DOHH2 (cell line): ENCODE measurements around the gene ZNF580.
A peak's percentile ranks its signal among the peaks of the same experiment; 100 is the strongest.

ENCODE experiments used
- H3F3A ChIP-seq: fragments of 200-600 bp; sonication (generic), shearing (Covaris generic); 2 replicates; pipeline ENCODE4 v1.6.0; 2016; ENCODE audit warnings: antibody characterized with exemption, mild to moderate bottlenecking; ENCODE audit not compliant: control insufficient read depth, insufficient read depth
- H3K27ac ChIP-seq: fragments of 200-600 bp; sonication (generic); 2 replicates; pipeline ENCODE4 v1.5.1; 2014; ENCODE audit warnings: low read depth, mild to moderate bottlenecking, low read length, moderate library complexity
- H3K27me3 ChIP-seq: fragments of 200-600 bp; sonication (generic); 2 replicates; pipeline ENCODE4 v1.6.1; 2014; ENCODE audit warnings: mild to moderate bottlenecking, low read length, mixed read lengths; ENCODE audit not compliant: control insufficient read depth
- H3K36me3 ChIP-seq: fragments of 200-600 bp; sonication (generic); 2 replicates; pipeline ENCODE4 v1.6.1; 2014; ENCODE audit warnings: mild to moderate bottlenecking, low read length, moderate library complexity, mixed read lengths; ENCODE audit not compliant: control insufficient read depth
- H3K4me1 ChIP-seq: fragments of 200-600 bp; sonication (generic); 2 replicates; pipeline ENCODE4 v1.6.1; 2014; ENCODE audit warnings: mild to moderate bottlenecking, low read length, mixed read lengths; ENCODE audit not compliant: control insufficient read depth
- H3K4me2 ChIP-seq: fragments of 200-600 bp; sonication (generic); 2 replicates; pipeline ENCODE4 v1.6.0; 2014; ENCODE audit warnings: mild to moderate bottlenecking, low read length, moderate library complexity
- H3K4me3 ChIP-seq: fragments of 200-600 bp; sonication (generic); 2 replicates; pipeline ENCODE4 v1.5.1; 2014; ENCODE audit warnings: mild to moderate bottlenecking, low read length, mixed read lengths
- H3K79me2 ChIP-seq: fragments of 200-600 bp; sonication (generic); 2 replicates; pipeline ENCODE4 v1.6.1; 2014; ENCODE audit warnings: mild to moderate bottlenecking, low read length, mixed read lengths; ENCODE audit not compliant: control insufficient read depth
- H3K9me2 ChIP-seq: fragments of 200-600 bp; sonication (generic); replicated peaks from 2 replicates; pipeline ENCODE4 v1.6.1; 2014; ENCODE audit warnings: mild to moderate bottlenecking, low read length, mixed read lengths; ENCODE audit not compliant: control insufficient read depth
- H3K9me3 ChIP-seq: fragments of 200-600 bp; sonication (generic); 2 replicates; pipeline ENCODE4 v1.6.1; 2014; ENCODE audit warnings: antibody characterized with exemption, low read length, mixed read lengths; ENCODE audit not compliant: control insufficient read depth, insufficient read depth
- H4K20me1 ChIP-seq: fragments of 200-600 bp; sonication (generic); 2 replicates; pipeline ENCODE4 v1.6.0; 2014; ENCODE audit warnings: low read depth, mild to moderate bottlenecking, antibody characterized with exemption, low read length, moderate library complexity; ENCODE audit not compliant: control insufficient read depth, insufficient read depth
- EZH2phosphoT487 ChIP-seq: fragments of 200-600 bp; sonication (generic); IDR thresholded peaks from 2 replicates; pipeline ENCODE4 v1.6.1; 2017; ENCODE audit warnings: borderline replicate concordance, mild to moderate bottlenecking, antibody characterized with exemption, low read length, moderate library complexity, mixed read lengths
- TF ChIP-seq, protein P1 (sequence below): fragments of 200-600 bp; sonication (generic); IDR thresholded peaks from one replicate; pipeline ENCODE4 v1.5.1; 2014; ENCODE audit warnings: antibody characterized with exemption, mild to moderate bottlenecking, low read depth, low read length; ENCODE audit not compliant: poor library complexity, severe bottlenecking

Gene ZNF580

DNA sequence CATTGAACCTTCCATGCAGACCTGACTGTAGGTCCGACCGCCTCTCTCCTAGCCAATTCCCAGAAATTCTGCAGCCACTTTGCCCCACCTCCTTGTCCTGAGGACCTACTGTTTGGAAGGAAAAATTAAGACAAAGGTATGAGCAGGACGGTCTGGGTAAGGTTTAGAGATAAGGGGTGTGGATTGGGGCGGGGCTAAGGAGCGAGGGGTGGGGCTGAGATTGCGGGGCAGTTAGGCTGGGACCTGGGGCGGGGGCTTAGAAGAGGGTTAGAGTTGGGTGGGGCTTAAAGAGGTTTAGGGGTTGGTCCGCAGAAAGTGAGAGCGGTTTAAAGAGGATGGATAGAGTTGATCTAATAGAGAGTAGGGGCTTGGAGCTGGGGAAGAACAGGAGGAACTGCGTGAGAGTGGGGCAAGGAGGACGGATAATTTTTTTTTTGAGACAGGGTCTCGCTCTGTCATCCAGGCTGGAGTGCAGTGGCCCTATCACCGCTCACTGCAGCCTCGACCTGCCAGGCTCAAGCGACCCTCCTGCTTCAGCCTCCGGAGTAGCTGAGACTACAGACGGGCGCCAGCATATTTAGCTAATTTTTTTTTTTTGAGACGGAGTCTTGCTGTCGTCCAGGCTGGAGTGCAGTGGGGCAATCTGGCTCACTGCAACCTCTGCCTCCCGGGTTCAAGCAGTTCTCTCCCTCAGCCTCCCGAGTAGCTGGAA lies 37.1 kb upstream of the ZNF580 start:
- peak overlapping the region; percentile 95 for H3K4me3 ChIP-seq

DNA sequence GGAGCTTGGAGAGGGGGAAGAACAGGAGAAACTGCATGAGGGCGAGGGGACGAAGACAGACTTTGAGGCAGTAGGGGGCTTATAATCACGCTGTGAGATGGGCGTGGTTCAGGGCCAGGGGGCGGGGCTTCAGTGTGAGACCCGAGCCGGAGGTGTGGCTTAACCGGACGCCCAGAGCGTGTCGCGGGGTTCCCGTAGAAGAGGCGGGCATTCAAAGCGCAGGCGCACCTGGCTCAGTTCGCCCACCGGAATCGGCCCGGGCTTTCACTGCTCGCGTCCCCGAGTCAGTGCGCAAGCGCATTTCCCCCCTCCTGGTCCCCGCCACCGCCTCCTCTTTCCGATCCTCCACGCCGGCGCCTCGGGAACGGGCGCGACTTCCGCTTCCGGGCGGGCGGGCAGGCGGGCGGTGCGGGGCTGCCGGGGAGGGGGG lies 35.6 kb upstream of the ZNF580 start:
- peaks cover 38% of the 10 kb centered on the region for H3K36me3 ChIP-seq
- TF ChIP-seq, protein P1, sequence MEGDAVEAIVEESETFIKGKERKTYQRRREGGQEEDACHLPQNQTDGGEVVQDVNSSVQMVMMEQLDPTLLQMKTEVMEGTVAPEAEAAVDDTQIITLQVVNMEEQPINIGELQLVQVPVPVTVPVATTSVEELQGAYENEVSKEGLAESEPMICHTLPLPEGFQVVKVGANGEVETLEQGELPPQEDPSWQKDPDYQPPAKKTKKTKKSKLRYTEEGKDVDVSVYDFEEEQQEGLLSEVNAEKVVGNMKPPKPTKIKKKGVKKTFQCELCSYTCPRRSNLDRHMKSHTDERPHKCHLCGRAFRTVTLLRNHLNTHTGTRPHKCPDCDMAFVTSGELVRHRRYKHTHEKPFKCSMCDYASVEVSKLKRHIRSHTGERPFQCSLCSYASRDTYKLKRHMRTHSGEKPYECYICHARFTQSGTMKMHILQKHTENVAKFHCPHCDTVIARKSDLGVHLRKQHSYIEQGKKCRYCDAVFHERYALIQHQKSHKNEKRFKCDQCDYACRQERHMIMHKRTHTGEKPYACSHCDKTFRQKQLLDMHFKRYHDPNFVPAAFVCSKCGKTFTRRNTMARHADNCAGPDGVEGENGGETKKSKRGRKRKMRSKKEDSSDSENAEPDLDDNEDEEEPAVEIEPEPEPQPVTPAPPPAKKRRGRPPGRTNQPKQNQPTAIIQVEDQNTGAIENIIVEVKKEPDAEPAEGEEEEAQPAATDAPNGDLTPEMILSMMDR = no peak
- no peak for TF ChIP-seq EZH2phosphoT487
- H3K27me3 ChIP-seq = no peaks in the 10 kb centered on the region
- H3K4me1 ChIP-seq = peaks cover 47% of the 10 kb centered on the region
- H4K20me1 ChIP-seq = peaks cover 11% of the 10 kb centered on the region; the same call in 1 of the 2 replicates
- peaks cover 46% of the 10 kb centered on the region for H3K79me2 ChIP-seq
- peak overlapping the region; percentile 95 for H3K4me3 ChIP-seq
- H3F3A ChIP-seq = peaks cover 23% of the 10 kb centered on the region
- peak overlapping the region; percentile 99 for H3K4me2 ChIP-seq
- peak overlapping the region; percentile 99 for H3K27ac ChIP-seq
- no peaks in the 10 kb centered on the region for H3K9me2 ChIP-seq
- no peaks in the 10 kb centered on the region for H3K9me3 ChIP-seq

More for the DNA sequence above, 37.1 kb upstream of the ZNF580 start:
- TF ChIP-seq EZH2phosphoT487 = no peak
- TF ChIP-seq, protein P1 = no peak
- peaks cover 48% of the 10 kb centered on the region for H3K4me1 ChIP-seq
- H3K36me3 ChIP-seq = peaks cover 24% of the 10 kb centered on the region
- peak overlapping the region; percentile 99 for H3K4me2 ChIP-seq
- H3F3A ChIP-seq = peaks cover 23% of the 10 kb centered on the region
- H3K9me3 ChIP-seq = no peaks in the 10 kb centered on the region
- H3K79me2 ChIP-seq = peaks cover 32% of the 10 kb centered on the region
- no peaks in the 10 kb centered on the region for H3K27me3 ChIP-seq
- H3K27ac ChIP-seq = peak overlapping the region; percentile 99
- no peaks in the 10 kb centered on the region for H3K9me2 ChIP-seq
- H4K20me1 ChIP-seq = peaks cover 6% of the 10 kb centered on the region; the same call in 1 of the 2 replicates

- peaks cover 43% of the 10 kb centered on the region for H3K4me1 ChIP-seq
- peaks cover 22% of the 10 kb centered on the region for H3F3A ChIP-seq
- no peak for TF ChIP-seq EZH2phosphoT487
- TF ChIP-seq, protein P1 = peak; percentile 86
- H3K4me2 ChIP-seq = peak within 1 kb of the TSS; percentile 99
- no peaks in the 10 kb centered on the region for H3K9me3 ChIP-seq
- H3K27me3 ChIP-seq = no peaks in the 10 kb centered on the region
- peak within 1 kb of the TSS; percentile 95 for H3K4me3 ChIP-seq
- H3K79me2 ChIP-seq = peaks cover 52% of the 10 kb centered on the region
- H3K36me3 ChIP-seq = peaks cover 42% of the 10 kb centered on the region
- peak within 1 kb of the TSS; percentile 99 for H3K27ac ChIP-seq
- peaks cover 11% of the 10 kb centered on the region; the same call in 1 of the 2 replicates for H4K20me1 ChIP-seq
- H3K9me2 ChIP-seq = no peaks in the 10 kb centered on the region
These were observed 34.9 kb upstream of the ZNF580 start, which contains the start of gene ZNF865 for GRCh38 chr19:55605637-55606470. TSS of gene ZNF865 (plus strand) at chr19:55605647. CDS start at chr19:55613619, 7,972 bp downstream.
